Measurements from ENCODE around the gene PRSS33. TPM values are rescaled to one million over a fixed set of nuclear protein-coding genes. Genes with fewer than 3 reads are reported as not detected.
A peak's percentile ranks its signal among the peaks of the same experiment; 100 is the strongest.

Gene PRSS33
- total and polyA plus RNA-seq, 2 of the 8 experiments (the other 6 are each of a cell fraction or from before 2014, with no cell fraction given) = 0.09 TPM; not detected in 1

GRCh38 chr16:2779151-2779920 lies 8.0 kb downstream of the PRSS33 start:
- Histone ChIP-seq H3K14ac (ENCODE audit: insufficient read length) (no peak overlapping the region), H3K27me3 (replicated peaks in 1 of 4; ENCODE audit: control insufficient read depth in 3 of 4, extremely low read depth in 1 of 4, insufficient read depth in 3 of 4, low read length in 3 of 4) (no peaks in the 10 kb centered on the region; a peak in 1 of 7 replicates), H4K20me1 (replicated peaks in 1 of 2; ENCODE audit: control insufficient read depth in 1 of 2, insufficient read depth in 2 of 2, low read length in 2 of 2) (peaks cover 0 to 6% of the 10 kb centered on the region in 2 experiments), H2BK5ac (ENCODE audit: low read depth, low read length) (0 out of 2 replicates have a peak overlapping the region, but pooled peaks have one; percentile 21), H3K4me1 (replicated peaks in 1 of 4; ENCODE audit: control insufficient read depth in 3 of 4, insufficient read depth in 4 of 4, low read length in 3 of 4) (peaks cover 0 to 4% (median under 1%) of the 10 kb centered on the region in 4 experiments; a peak in 5 of 7 replicates), H3K4ac (replicated peaks; ENCODE audit: insufficient read length, low read depth, low read length) (no peak overlapping the region), H3K27ac (ENCODE audit: low read depth, low read length) (no peak overlapping the region), H2BK20ac (ENCODE audit: low read length) (no peak overlapping the region), H3K4me3 (ENCODE audit: extremely low read depth in 1 of 4, insufficient read depth in 2 of 4, low read depth in 3 of 4, low read length in 4 of 4) (no peak overlapping the region), H3K23me2 (ENCODE audit: low read depth, low read length) (peaks cover 10% of the 10 kb centered on the region; the same call in 1 of the 2 replicates), H3K9ac (replicated peaks in 1 of 4; ENCODE audit: extremely low read depth in 1 of 4, low read depth in 3 of 4, low read length in 3 of 4) (no peak overlapping the region), H3K36me3 (ENCODE audit: control insufficient read depth in 2 of 4, insufficient read depth in 4 of 4, low read length in 3 of 4) (peaks cover 6 to 15% (median 8%) of the 10 kb centered on the region in 4 experiments; a peak in 5 of 8 replicates), H3K4me2 (ENCODE audit: insufficient read depth in 1 of 2, low read depth in 2 of 2, low read length in 2 of 2) (no peak overlapping the region; a peak in 1 of 4 replicates), H4K91ac (replicated peaks; ENCODE audit: insufficient read length, low read length) (no peak overlapping the region), H3K56ac (replicated peaks; ENCODE audit: insufficient read length, low read depth, low read length) (no peak overlapping the region), H2BK15ac (ENCODE audit: low read length) (no peak overlapping the region), H2BK12ac (ENCODE audit: low read depth, low read length) (no peak overlapping the region), H4K5ac (ENCODE audit: insufficient read length, low read depth, low read length) (no peak overlapping the region), H2AK5ac (ENCODE audit: low read depth, low read length) (no peak overlapping the region), H3K9me3 (ENCODE audit: insufficient read depth in 2 of 2, low read depth in 1 of 2, low read length in 1 of 2) (no peaks in the 10 kb centered on the region), H3K79me1 (ENCODE audit: low read depth, low read length) (peaks cover 10% of the 10 kb centered on the region; the same call in 1 of the 2 replicates), H2BK120ac (replicated peaks; ENCODE audit: low read depth, low read length) (no peak overlapping the region), H3K18ac (ENCODE audit: extremely low read depth, low read length) (no peak overlapping the region), H2AFZ (ENCODE audit: low read length) (no peak overlapping the region), H4K8ac (ENCODE audit: extremely low read depth, insufficient read depth, low read length) (no peak overlapping the region), H3K79me2 (ENCODE audit: control insufficient read depth in 1 of 2, insufficient read depth in 2 of 2, low read length in 2 of 2) (peaks cover 12 to 30% of the 10 kb centered on the region in 2 experiments), H3K23ac (ENCODE audit: insufficient read length) (no peak overlapping the region)
- ChIA-PET CTCF (ENCODE audit: partially characterized antibody) (interaction anchor here (0.5 to 1.3 kb wide), 8 partner anchors 11 to 930 kb away, joined by 3 to 5 read pairs (median 3); no protein-coding TSS in a partner anchor), POLR2A (ENCODE audit: partially characterized antibody) (interaction anchor here (0.8 to 9.5 kb wide), 12 partner anchors 8 to 89 kb away, joined by 3 to 180 read pairs (median 6); partner anchors contain the start of genes PRSS33 and SRRM2)
- DNase-seq (ENCODE audit: low read depth in 1 of 2, low spot score in 2 of 2) (no peak), FAIRE-seq (no peak)
- 92% methylated on average over 23 of the region's 23 CpGs; no CpG with 5 or more reads in 1 of the 2 experiments for WGBS, 2 experiments (ENCODE audit: extremely low coverage in 1 of 2, insufficient coverage in 1 of 2, insufficient read length in 1 of 2, insufficient replicate concordance in 2 of 2, low coverage in 1 of 2, low lambda C conversion rate in 2 of 2, missing lambda C conversion rate in 1 of 2)
- no peak for TF ChIP-seq TAF7 (optimal IDR thresholded peaks at IDR 0.05; ENCODE audit: borderline replicate concordance, low read depth, low read length)
- TF ChIP-seq EZH2 (IDR thresholded peaks at IDR 0.05; ENCODE audit: low read depth, low read length, severe bottlenecking) = no peak
- TF ChIP-seq POLR2A (IDR thresholded peaks at IDR 0.05; ENCODE audit: control extremely low read depth in 1 of 2, low read depth in 2 of 2, low read length in 2 of 2) = no peak
- no peak for TF ChIP-seq EP300 (IDR thresholded peaks at IDR 0.05; ENCODE audit: borderline replicate concordance in 1 of 2, low read depth in 2 of 2, low read length in 2 of 2)
- TF ChIP-seq YY1 (IDR thresholded peaks at IDR 0.05; ENCODE audit: low read depth, low read length) = no peak
- no peak for TF ChIP-seq RFX5 (IDR thresholded peaks at IDR 0.05; ENCODE audit: borderline replicate concordance, low read depth, low read length)
- TF ChIP-seq E2F6 (IDR thresholded peaks at IDR 0.05) = no peak
- no peak for TF ChIP-seq SRF (IDR thresholded peaks at IDR 0.05; ENCODE audit: low read depth, low read length)
- no peak for TF ChIP-seq SIX5 (IDR thresholded peaks at IDR 0.05; ENCODE audit: low read depth, low read length)
- TF ChIP-seq JUN (IDR thresholded peaks at IDR 0.05; ENCODE audit: low read depth, low read length) = no peak
